Ishikawa (cell line): Measurements from ENCODE around the gene RPL15.

Experiments used
- CEBPB ChIP-seq: IDR thresholded peaks from 2 replicates; pipeline ENCODE4 v1.6.1; 2012
- CREB1 ChIP-seq: IDR thresholded peaks from 2 replicates; pipeline ENCODE4 v1.6.1; 2012; ENCODE audit warnings: low read depth
- EP300 ChIP-seq: IDR thresholded peaks from 2 replicates; pipeline ENCODE4 v1.6.1; 2012; ENCODE audit warnings: borderline replicate concordance
- FOXM1 ChIP-seq: IDR thresholded peaks from 2 replicates; pipeline ENCODE4 v1.6.1; 2012; ENCODE audit warnings: low read depth, borderline replicate concordance
- MAX ChIP-seq: IDR thresholded peaks from 2 replicates; pipeline ENCODE4 v1.6.1; 2012
- NFIC ChIP-seq: IDR thresholded peaks from 2 replicates; pipeline ENCODE4 v1.6.1; 2012
- RAD21 ChIP-seq: IDR thresholded peaks from 2 replicates; pipeline ENCODE4 v1.6.1; 2012; ENCODE audit warnings: low read depth
- REST ChIP-seq: IDR thresholded peaks from 2 replicates; pipeline ENCODE4 v1.6.1; 2012; ENCODE audit warnings: low read depth, mild to moderate bottlenecking
- TAF1 ChIP-seq: IDR thresholded peaks from 2 replicates; pipeline ENCODE4 v1.6.1; 2012; ENCODE audit warnings: low read depth, mild to moderate bottlenecking
- TCF12 ChIP-seq: IDR thresholded peaks from 2 replicates; pipeline ENCODE4 v1.6.1; 2012; ENCODE audit warnings: low read depth
- TEAD4 ChIP-seq: IDR thresholded peaks from 2 replicates; pipeline ENCODE4 v1.6.1; 2012
- USF1 ChIP-seq: IDR thresholded peaks from 2 replicates; pipeline ENCODE4 v1.6.1; 2012
- YY1 ChIP-seq: IDR thresholded peaks from 2 replicates; pipeline ENCODE4 v1.6.1; 2012; ENCODE audit warnings: low read depth
- ZBTB7A ChIP-seq: IDR thresholded peaks from 2 replicates; pipeline ENCODE4 v1.6.1; 2012; ENCODE audit warnings: low read depth

DNA sequence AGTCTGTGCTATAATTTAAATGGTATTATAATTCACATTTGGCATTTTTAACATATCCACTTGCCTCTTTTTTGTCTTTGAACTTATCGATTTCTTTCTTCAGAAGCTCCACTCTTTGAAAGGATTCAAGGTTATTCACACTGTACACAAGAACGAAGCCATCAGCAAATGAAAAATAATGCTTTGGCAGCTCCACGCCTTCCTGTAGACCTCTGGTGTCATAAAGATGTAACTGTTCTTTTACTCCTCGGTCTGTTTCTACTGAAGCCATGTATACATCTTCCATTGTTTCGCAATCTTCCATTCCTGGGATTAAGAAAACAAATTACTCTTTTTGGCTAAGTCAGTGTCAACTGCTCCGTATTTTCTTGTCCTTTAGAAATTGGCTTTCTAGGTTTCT is 16.2 kb upstream of the RPL15 start:
- TF ChIP-seq CEBPB (peak; percentile 81), NFIC (no peak), TEAD4 (no peak), MAX (no peak), EP300 (no peak), USF1 (no peak), TAF1 (no peak), REST (no peak), CREB1 (no peak), RAD21 (no peak), FOXM1 (no peak), ZBTB7A (no peak), YY1 (no peak), TCF12 (no peak)
